NCI-H1105 (cell line): ENCODE data around the gene SETD1B.
A peak's percentile ranks its signal among the peaks of the same experiment; 100 is the strongest.

Experiments
- DNase-seq: peaks from one replicate; lab custom pipeline; 2025; lab: John Stamatoyannopoulos, UW

The SETD1B gene

DNA sequence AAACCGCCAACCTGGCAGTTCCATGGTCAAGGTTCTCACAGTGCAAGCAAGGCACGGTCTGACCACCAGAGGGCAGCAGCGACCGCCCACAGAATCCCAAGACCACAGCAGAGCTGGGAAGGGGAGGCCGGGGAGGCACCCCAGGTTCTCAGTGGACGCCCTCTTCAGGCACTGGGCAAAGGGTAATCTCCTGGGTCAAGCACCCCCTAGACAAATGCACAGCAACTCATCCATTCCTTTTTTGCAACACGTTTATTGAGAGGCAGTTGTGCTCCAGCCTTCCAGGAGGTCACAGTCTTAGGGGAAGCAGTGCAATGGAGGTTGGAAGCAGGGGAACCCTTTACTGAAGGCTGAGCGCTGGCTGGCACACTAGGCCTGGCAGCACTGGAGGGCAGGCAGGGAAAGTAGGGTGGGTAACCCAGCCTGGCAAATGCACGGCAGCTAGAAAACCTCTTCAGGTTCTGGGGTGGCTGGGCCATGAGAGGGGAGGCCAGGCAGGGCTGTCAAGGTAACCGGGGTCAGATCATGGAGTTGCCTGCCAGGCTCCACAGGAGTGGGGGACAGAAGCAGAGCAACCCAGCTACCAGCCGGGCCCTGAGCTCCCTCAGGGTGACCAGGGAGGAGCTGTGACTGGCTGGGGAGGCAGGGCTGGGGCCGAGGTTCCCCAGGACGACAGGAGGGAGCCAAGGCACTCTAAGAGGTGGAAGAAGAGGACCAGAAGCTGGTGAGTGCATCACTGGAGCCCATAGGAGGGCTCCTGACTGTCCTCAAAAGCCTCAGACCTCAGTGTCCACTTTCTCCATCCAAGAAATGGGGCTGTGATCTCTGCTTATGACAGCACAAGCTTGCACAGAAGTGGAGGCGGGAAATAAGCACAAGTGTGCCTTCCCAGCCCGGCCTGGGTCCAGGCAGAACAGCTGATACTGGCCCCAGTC is 8.5 kb upstream of the SETD1B start:
- peak; percentile 72 for DNase-seq

DNA sequence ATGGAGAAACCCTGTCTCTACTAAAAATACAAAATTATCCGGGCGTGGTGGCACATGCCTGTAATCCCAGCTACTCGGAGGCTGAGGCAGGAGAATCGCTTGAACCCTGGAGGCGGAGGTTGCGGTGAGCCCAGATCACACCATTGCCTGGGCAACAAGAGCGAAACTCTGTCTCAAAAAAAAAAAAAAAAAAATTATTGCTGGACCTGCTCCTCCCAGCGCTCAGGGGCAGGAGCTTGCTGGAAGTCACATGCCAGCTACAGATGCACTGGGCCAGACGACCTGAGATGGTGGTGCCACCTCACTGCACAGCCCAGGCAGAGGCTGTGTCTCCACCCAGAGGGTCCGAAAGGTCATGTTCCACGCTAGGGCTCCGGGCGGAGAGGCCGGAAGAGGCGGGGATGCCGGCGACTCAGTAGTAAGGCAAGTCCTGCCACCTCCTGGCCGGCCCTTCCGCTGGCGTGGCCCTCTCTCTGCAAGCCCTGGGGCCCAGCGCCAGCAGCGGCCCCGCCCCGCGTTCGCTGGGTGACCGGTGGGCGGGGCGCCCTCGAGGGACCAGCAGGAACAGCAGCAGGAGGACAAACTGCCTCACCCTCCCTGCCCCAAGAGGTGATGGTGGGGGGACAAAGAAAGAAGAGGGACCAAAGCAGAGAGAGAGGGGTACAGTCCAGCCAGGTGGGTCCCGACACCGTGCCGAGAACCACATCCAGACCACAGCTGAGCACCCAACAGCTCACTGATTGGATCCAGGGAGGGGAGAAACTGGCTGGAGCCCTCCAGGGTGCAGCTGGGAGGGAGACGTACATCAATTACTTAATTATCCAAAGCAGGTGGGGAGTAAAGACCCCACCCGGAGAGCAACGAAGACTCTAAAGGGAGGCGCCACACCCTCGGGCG is 6.7 kb upstream of the SETD1B start:
- peak; percentile 76 for DNase-seq

GRCh38 chr12:121797937-121798786 is 5.6 kb upstream of the SETD1B start:
- DNase-seq: peak; percentile 97

DNA sequence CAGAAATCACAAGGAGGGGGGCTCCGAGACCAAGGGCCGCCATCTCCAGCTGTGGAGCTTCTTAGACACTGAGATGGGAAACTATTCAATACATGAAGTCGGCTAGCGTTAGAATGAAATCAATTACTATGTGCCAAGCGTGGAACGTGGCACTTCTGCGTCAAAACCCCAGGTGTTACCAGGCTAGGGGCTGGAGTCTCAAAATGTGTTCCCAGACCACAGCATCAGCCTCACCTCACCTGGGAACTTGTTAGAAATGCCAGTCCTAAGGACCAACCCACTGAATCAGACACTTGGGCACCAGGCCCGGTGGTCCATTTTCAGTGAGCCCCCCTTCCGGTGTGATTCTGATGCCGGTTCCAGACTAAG is 5.0 kb upstream of the SETD1B start:
- DNase-seq: no peak

DNA sequence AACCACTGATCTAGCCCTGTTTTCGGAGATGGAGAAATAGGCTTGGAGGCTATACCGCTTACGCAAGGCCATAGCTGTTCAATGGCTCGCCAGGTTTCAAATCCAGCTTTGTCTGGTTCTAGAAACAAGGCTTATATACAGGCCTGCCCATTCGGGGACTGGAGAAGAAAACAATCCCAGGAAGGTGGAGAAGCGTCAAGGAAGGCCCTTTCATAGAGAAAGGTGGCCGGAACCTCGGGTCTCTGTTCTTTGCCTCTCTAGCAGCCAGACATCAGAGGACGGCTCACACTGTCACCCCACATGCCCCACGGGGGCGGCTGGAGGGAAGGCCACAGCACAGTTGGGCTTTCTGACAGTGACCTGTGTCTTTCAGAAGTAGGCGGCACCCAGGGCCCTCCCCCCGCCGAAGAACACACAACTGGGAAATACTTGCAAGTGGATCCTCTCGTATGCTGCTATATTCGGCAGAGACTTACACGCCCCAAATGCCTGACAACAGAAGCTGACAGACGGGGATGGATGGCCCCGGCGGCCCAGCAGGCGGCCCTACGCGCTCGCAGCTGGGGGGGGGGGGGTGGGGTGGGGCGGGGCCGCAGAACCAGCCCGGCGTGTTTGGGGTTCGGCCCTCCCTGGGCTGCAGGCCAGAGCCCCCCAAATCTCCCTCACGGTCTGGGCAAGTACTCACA is 4.5 kb upstream of the SETD1B start:
- peak; percentile 77 for DNase-seq

DNA sequence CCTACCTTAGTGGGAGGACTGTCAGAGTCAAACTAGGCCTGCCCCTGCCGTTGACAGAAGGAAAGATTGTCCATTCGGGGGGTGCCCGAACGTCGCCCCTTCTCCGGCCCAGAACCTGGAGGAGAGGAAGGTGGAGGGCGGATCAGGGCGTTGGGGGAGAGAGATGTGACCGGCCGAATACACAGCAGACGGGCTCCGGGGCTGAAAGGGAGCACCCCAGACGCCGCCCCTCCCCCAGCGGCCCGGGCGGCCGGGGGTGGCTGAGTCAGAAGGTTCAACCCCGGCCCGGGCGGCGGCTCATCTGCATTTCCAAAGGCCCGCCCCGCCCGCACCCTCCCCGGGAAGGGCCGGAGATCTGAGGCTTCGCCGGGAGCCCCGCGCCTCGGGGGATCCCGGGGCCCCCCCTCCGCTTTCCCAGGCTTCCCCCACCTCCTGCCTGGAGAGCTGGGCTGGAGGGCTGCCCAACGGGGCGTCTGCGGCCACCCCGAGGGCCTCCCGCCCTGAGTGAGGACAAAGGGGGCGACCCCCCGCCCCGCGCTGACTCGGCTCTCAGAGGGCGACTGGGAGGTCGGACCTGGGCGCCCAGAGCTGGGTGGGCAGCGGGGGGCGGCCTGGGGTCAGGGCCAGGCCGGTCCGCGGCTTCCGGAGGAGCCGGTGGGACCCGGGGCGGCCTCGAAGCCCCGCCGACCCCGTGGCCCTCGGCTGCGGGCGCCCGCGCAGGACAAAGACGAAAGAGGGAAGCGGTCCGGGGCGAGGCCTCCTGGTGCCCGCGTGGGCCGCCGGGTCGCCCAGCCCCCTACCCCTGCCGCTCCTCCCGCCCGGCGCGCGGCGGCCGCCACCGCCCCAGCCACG is 3.7 kb upstream of the SETD1B start:
- peak; percentile 78 for DNase-seq

DNA sequence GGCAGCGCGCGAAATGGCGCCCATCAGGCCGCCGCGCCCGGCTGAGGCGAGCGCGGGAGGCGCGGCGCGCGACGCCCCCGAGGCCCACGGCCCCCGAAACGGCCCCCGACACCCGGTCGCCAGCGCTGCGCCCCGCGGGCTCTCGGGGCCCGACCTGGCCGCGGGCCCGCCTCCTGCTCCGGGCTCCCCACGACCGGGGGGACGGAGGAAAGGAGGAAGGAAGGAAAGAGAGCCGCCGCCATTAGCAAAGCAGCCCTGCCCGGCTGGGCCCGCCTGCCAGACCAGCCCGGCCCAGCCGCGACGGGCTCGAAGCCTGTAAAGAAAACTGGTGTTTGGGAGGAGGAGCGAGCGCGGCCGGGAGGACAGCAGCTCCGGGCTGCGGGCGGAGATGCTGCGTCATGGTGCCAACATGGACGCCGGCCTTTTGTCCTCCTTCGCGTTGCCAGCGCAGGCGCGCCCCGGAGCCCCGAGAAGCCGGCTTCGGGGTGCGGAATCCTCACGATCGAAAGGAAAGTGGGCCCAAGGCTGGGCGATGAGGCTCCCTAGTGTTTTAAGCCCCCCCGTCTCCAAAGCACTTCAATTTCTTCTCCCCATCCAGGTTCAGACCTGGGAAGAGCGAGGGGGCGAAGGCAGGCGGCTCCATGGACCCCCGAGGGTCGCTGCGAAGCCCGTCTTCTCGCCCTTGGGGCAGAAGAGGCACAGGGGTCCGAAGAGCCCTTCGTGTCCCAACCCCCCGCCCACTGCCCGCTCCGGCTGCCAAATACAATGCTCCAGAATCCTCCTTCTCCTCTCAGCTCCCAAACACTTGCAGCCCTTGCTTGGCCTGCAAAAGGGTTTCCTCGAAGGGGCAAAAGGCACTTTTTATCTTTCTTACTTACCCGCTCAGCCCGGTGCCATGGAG is 2.9 kb upstream of the SETD1B start:
- peak; percentile 50 for DNase-seq

GRCh38 chr12:121801595-121802484 is 2.0 kb upstream of the SETD1B start:
- peak; percentile 73 for DNase-seq

DNA sequence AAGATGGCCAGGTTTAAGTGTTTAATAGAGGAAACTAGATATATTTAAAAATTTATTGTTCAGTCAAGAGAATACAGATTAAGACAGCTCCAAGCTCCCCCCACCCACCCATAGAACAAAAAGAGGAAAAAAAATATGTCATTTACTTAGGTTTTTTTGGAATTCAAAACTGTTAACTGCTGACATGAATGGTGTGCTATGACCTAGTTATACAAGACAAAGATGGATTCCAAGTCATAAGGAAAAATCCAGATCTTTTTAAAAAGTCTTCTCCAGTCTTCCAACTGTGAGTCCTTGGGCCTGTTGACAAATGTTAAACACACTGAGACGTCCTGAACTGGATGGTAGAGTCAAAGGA is 1.3 kb upstream of the SETD1B start:
- no peak for DNase-seq

DNA sequence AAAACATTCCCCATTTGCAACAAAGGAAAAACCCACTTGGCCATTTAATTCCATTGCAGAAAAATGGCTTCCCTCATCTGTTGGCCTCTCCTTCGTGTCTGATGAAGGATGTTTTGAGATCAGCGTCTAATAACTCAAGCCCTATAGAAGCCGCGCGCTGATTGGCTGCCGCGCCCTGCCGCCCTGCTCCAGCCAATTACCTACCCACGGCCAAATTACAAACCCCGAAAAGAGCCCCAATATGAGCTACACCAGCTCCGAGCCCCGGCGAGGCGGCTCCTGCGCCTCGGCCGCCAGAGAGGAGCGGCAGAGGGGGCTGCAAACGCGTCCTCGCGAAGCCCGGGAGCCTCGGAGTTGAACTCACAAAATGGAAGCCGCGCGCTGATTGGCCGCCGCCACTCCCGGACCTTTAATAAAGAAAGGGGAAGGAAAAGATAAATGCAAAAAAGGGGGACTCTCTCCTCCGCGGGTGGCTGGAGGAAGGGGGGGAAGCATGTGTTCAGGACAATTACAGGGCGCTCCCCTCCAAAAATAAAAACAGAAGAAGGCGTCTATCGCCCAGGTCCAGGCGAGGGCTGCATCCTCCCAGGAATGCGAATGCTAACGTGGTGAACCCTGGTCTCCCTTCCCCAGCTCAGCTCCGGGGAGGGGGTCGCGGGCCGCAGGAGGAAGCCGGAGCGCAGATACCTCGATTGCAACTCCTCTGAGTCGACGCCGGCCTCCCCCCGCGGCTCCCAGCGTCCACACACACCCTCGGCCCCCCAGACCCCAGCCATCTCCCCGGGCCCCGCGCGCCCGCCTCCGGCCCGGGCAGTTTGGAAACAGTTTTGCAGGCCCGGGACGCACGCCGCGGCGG is 738 bp upstream of the SETD1B start:
- DNase-seq: peak; percentile 96

GRCh38 chr12:121804417-121805111 is 755 bp downstream of the SETD1B start:
- DNase-seq: no peak

GRCh38 chr12:121805171-121806008 is 1.6 kb downstream of the SETD1B start:
- DNase-seq: no peak

DNA sequence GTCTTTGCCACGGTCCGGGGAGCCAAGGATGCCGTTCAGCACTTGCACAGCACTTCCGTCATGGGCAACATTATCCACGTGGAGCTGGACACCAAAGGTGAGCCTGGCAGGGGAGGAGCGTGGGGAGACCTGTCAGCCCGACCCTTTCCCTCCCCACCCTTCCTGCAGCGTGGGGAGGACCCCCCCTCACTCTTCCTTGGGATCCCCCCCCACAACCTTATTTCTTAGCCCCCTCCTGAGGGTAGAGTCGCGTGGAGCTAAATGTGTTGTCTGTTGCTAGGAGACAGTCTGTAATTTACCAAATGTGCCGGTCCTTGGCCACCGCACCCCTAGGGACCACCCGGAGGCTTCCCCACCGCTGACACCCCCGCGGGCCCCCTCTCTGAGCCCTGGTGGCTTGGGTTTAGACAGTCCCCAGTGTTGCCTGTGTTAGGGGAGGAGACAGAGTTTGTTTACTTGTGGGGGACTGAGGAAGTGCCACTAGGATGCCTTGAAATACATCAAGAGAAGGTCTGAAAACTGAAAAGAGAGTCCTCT is 2.3 kb downstream of the SETD1B start:
- no peak for DNase-seq

DNA sequence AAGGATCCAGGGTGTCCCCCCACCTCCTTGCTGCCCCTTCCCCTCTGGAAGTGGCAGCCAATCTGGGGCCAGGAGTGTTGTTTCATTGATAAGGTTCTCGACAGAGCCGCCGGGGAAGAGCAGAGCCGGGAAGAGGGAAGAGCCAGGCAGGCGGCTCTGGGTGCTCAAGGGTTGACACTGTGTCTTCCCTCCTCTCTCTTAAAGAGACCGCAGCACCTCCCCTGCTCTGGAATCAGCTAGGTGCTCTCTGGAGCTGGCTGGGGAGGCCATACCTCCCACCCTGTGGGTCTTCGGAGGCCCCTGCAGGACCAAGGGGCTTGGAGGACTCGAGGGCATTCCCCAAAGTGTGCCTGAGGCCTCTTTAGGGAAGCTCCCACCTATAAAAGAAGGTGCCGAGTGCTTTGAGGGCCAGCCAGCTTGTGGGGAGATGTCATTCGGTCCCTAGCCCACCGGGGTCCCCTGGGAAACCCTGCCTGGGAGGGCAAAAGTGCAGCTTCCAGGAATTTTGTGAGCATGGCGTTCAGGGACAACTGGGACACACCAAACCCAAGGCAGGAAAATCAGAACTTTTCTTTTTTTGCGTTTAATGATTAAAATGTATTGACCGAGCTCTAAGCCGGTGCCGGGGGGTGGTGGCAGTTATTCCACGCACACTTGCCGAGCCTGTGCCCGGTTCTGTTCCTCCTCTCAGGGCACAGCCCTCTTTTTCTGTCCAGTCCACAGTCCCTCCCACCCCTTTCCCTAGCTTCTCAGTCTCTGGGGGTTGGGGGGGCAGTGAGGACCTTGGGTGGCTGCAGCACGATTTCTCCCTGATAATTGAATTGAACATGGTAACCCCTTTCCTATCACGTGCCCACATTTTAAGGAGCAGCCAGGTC is 3.0 kb downstream of the SETD1B start:
- no peak for DNase-seq
